ENCODE results near the gene C6orf89.

C6orf89 gene

DNA sequence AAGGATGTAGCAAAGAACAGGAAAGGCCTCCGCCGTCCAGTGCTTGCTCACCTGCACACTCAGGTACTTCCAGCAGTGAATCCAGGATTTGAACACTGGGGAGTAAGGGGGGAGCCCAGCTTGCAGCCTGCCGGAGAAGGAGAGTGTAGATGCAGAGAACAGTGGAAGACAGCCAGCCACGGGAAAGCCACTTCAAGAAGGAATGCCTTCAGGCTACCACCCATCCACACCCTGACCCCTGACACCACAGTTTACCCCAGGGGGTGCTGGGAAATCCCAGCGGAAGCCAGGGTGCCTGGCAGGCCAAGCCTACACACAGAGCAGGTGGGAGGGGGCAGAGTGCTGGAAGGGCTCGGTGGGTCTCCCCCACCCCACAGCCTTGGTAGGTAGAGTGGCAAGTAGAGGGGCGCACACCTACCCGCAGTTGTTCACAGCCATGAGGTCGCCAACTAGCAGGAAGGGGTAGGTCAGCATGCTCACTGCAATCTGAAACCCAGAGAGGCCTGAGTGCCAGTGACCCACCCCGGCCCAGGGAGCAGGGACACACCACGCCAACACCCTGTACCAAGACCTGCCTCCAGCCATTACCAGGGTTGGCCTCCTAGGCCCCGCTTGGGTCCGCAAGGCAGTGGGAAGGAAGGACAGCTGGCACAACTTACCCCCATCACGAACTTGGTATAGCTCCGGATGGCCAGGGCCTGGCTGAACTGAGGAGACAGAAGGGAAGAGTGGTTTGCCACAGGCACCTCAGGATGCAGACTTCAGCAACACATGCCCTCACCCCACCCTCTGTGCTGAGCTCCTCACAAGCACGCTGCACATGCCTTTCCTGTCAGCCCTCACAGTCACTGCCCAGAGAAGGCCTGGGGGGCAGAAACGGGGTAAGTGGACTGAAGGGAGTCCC is 84.5 kb downstream of the C6orf89 start:
- DNase-seq (ENCODE audit: low read depth), result no peak

DNA sequence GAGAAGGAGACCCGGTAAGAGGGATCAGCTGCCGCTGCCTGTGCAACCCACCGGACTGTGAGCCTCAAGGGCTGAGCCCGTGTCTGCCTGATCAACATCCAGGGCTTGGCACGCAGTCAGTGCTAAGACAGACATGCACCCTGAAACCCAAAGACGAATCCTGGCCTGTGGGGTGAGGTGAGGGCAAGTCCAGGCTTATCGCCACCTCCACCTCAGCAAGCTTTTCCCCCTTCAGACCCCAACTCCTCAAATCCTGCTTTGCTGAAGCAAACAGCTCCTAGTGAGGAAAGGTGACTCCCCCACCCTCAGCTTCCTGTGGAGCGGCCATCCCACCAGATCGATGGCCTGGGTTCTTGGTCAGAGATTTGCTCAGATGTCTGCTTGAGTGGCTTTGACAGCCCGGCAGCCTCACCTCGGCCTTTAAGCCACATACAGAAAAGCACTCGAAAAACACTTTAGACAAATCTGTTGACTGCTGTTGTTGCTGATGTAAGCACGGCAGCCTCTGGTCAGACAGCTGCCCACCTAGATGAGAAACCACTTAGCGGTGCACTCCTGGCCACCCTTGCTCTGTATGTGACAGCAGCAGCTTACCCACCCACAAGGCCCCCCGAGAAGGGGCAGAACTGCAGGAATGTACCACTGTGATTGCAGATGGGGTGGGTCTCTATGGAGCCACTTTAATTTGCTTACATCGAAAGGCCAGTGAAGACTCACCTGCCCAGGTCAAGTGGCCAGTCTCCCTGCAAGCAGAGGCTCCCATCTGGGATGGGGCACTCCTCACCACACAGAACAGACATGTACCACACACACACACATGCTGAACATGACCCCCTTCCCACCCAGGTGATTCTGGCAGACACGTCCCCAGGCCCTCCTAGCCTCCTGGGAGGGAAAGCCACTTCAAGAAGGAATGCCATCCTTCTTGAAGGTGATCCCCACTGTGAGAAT is 85.4 kb downstream of the C6orf89 start:
- DNase-seq (ENCODE audit: low read depth), result no peak

DNA sequence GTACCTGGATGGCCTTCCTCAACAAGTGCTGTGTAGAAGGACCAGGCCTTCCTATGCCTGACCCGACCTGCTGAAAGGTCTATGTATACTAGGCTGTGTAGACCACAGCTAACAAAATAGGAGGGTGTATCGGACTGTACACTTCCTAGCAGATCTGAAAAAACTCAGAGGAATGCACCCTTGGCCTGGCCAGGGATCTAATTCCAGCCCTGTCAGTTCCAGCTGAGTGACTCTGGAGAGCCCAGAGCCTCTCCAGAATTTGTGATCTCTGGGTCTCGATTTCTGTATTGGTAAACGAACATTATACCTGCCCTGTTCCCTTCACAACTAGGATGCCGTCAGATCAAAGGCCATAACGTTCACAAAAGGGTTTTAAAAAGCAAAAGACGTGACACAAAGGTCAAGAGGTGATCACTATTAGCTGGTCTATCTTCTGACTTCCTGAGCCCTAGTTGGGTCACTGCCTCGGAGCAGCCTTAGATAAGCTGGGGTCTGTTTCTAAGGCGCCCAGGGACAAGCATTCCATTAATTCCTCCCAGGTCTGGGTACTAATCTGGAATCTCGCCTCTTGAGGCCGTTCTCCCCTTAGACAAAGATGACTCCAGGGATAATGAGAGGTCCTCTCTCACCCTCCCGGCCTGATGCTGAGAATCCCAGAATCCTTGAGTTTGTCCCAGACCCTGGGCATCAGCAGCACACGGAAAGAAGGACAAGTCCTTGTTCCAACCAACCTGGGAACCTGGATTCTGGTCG is 86.3 kb downstream of the C6orf89 start:
- no peak for DNase-seq (ENCODE audit: low read depth)

DNA sequence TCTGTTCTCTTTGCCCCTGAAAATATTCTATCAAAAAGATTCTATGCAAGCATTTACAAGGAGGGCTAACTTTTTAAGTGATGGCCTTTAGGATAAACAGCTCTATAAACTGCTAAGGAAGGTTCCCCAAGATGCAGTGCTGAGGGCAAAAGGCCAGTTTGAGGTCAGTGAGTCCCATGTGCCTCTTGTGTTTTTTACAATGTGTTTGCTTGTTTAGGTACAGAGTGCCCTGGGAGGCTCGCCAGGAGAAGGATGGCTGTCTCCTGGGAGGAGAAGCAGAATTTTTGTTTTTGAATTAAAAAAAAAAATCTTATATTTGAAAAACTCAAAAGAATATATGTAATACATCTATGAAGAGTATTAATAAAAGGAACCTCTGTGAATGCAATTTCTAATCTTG is 87.4 kb downstream of the C6orf89 start:
- DNase-seq (ENCODE audit: low read depth), result no peak

DNA sequence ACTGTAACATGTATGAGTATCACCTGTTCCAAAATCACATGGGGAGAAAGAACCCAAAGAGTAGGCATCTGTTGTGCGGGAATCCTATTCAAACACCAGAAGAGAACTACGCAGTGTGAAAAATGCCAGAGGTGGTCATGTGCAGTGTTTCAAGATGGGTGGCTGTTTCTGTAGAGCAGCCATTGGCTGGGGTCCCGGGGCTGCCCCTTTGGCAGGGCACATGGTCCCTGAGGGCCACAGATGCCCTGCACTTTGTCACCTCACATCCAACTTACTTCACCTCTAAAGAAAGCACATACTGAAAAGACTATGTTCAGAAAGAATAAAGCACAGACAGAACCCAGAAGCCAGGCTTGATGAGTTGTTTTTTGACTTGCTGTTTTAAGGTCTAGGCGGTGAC is 87.9 kb downstream of the C6orf89 start:
- DNase-seq (ENCODE audit: low read depth), result no peak

DNA sequence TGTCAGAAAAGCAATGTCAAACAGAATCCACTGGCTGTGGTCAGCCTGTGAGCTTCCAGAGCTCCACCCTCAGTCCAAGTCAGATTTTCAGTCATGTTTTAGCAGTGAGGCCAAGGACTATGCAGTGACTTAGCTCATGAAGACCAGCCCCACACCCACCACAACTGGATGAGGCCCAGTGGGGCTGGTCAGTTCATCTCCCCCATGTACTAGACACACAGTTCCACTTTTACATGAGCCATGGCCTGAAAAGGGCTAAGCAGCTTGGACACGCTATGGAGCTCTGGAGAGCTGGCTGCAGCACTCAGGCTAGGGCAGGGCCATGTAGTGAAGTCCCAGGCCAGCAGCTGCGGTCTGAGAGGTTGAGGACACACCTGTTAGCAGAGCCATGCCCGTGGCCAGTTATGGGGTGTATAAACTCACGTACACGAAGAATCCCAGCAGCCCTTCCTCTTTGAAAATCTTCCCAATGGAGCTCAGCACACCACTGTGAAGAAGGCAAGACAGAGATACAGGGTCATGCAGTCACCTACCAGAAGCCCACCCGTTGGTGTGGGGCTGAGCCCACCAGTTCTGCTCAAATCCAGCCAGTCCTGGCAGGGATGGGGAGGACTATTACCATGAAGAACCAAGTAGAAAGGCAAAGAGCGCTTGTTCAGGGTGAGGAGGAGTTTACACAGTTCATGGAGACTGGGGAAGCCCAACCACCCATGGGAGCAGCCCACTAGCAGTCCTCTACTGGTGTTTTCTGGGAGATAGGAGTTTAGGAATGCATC is 89.7 kb downstream of the C6orf89 start:
- DNase-seq (ENCODE audit: low read depth), result no peak

DNA sequence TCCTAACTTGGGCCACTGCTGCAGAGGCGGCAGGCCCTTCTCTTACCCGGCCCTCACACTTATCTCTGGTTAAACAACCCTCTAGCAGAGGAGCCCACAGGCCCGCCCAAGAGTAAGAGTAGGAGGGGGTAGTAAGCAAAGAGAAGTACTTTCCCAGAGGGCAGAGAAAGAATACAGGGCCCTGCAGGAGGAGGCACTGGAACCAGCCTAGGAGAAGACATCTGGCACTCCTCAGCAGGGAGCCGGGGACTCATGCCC is 90.2 kb downstream of the C6orf89 start:
- no peak for DNase-seq (ENCODE audit: low read depth)

DNA sequence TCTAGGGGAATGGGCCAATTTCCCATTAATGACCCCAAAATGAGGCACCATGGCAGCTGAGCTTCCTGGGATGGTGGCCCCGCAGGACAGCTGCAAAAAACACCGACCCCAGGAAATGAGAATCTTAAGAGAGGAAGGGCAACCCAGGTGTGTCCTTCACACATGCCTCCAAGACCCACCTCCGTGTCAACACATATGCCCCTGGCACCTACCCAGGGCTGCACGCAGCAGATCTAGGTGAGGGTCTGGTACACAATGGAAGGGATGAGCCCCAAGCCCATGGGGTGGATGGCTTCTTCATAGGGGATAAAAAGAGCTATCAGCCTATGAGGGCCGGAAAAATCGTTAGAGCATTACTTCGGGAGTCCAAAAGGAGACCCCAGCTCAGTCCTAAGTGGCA is 90.8 kb downstream of the C6orf89 start:
- no peak for DNase-seq (ENCODE audit: low read depth)

DNA sequence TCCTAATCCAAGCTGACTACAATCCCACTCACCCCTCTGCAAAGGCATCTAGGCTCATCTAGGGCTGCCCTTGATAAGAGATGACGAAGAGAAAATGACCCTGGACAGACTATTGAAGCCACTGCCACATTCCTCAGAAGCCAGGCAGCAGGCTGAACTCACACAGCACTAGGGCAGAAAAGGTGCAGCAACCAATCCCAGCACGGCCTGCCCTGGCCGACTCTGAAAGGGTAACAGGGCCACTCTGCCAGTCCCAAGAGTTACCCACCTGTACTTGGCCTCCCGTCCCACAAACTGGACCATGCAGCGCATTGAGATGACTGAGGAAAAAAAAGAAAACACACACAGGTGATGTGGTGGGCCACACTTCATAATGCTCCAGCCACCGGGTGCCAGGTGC is 91.2 kb downstream of the C6orf89 start:
- DNase-seq (ENCODE audit: low read depth), result no peak

DNA sequence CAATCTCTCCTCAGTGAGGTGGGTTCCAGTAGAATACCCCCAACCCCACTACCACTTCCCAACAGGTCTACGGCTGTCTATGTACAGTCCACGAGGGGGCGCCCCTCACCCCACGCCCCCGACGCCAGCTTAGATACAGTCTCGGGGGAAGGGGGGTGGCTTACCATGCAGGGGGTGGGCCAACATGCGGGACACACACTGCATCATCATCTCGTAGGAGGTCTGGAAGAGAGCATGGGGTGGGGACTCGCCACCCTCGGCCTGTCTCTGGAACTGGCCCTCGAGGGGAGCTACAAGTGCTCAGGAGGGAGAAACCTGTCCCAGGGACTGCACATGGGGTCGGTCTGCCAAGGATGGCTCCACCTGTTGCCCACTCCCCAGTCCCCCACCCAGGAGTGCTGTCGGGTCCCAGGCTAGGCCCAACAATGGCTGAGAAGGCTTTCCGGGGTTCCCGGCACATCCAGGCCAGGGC is 91.8 kb downstream of the C6orf89 start:
- DNase-seq (ENCODE audit: low read depth), result no peak
